Fibroblast of lung (primary cell): ENCODE data around the gene ZCCHC7. TPM values are rescaled to one million over a fixed set of nuclear protein-coding genes. Genes with fewer than 3 reads are reported as not detected.

Source experiments
- DNase-seq, 2 donors: peaks; one replicate each; pipeline versions ENCODE4 v3.0.0 to v3.0.0-alpha.2; 2010; ENCODE audit warnings: low read depth in 2 of 2
- H2AFZ ChIP-seq: 2 replicates; pipeline ENCODE4 v1.5.1; 2012; ENCODE audit warnings: low read length, control low read depth, inconsistent platforms
- H3K27ac ChIP-seq: 2 replicates; pipeline ENCODE4 v1.5.1; 2011; ENCODE audit warnings: low read length, control low read depth; ENCODE audit not compliant: insufficient read depth
- H3K27me3 ChIP-seq: 2 replicates; pipeline ENCODE4 v1.5.1; 2011; ENCODE audit warnings: mild to moderate bottlenecking, low read length; ENCODE audit not compliant: control insufficient read depth, insufficient read depth
- H3K36me3 ChIP-seq: 2 replicates; pipeline ENCODE4 v1.5.1; 2011; ENCODE audit warnings: low read length; ENCODE audit not compliant: control insufficient read depth, insufficient read depth
- H3K4me1 ChIP-seq: 2 replicates; pipeline ENCODE4 v1.5.1; 2011; ENCODE audit warnings: low read length; ENCODE audit not compliant: control insufficient read depth, insufficient read depth; ENCODE audit errors: extremely low read depth
- H3K4me2 ChIP-seq: 2 replicates; pipeline ENCODE4 v1.5.1; 2011; ENCODE audit warnings: low read length, control low read depth; ENCODE audit not compliant: insufficient read depth; ENCODE audit errors: extremely low read depth
- H3K4me3 ChIP-seq, 4 experiments: fragments of 200-600 bp in 1 of 4; sonication (generic) in 1 of 4; replicated peaks in 1 of 4; 2 replicates each; pipeline ENCODE4 v1.5.1; 2011 to 2016; ENCODE audit warnings: low read length in 4 of 4, low read depth in 3 of 4, mild to moderate bottlenecking in 3 of 4, control low read depth in 2 of 4, inconsistent platforms in 1 of 4, mixed read lengths in 1 of 4; ENCODE audit not compliant: insufficient read depth in 1 of 4; ENCODE audit errors: control extremely low read depth in 1 of 4
- H3K79me2 ChIP-seq: 2 replicates; pipeline ENCODE4 v1.5.1; 2012; ENCODE audit warnings: mild to moderate bottlenecking, low read length, inconsistent platforms; ENCODE audit not compliant: control insufficient read depth, insufficient read depth
- H3K9ac ChIP-seq: 2 replicates; pipeline ENCODE4 v1.5.1; 2011; ENCODE audit warnings: mild to moderate bottlenecking, low read length, control low read depth; ENCODE audit not compliant: insufficient read depth
- H3K9me3 ChIP-seq: 2 replicates; pipeline ENCODE4 v1.5.1; 2012; ENCODE audit warnings: low read depth, low read length; ENCODE audit not compliant: control insufficient read depth, insufficient read depth
- H4K20me1 ChIP-seq: 2 replicates; pipeline ENCODE4 v1.5.1; 2011; ENCODE audit warnings: low read length; ENCODE audit not compliant: control insufficient read depth, insufficient read depth; ENCODE audit errors: extremely low read depth
- EZH2 ChIP-seq: IDR thresholded peaks from 2 replicates; pipeline ENCODE4 v1.5.1; 2012; ENCODE audit warnings: low read length, control low read depth, mild to moderate bottlenecking; ENCODE audit errors: missing control alignments
- polyA plus RNA-seq, 2 donors: library from polyadenylated mRNA; depleted of rRNA in 1 of 2; stranded (reverse) in 1 of 2; unstranded in 1 of 2; fragments of >200 nt; gene quantifications; 2 replicates each; pipeline ENCODE4 v1.2.1, GENCODE V29; 2011 to 2012; ENCODE audit warnings: missing spikeins in 1 of 2
- total RNA-seq: library from RNA; depleted of rRNA; stranded (reverse); fragments of >200 nt; gene quantifications from 2 replicates; pipeline ENCODE4 v1.2.1, GENCODE V29; 2014
- TF ChIP-seq, protein P1 (sequence below), 2 donors: IDR thresholded peaks in 1 of 2; conservative IDR thresholded peaks in 1 of 2; 1 replicate in 1 of 2; 2 replicates in 1 of 2; pipeline ENCODE4 v1.5.1; 2011 to 2012; ENCODE audit warnings: low read length in 2 of 2, control low read depth in 1 of 2, inconsistent platforms in 1 of 2, low read depth in 1 of 2, mild to moderate bottlenecking in 1 of 2

ZCCHC7 gene
- total and polyA plus RNA-seq, 2 donors (not counting 1 experiment from before 2014, with no cell fraction given) = 15.0 to 23.8 TPM

DNA sequence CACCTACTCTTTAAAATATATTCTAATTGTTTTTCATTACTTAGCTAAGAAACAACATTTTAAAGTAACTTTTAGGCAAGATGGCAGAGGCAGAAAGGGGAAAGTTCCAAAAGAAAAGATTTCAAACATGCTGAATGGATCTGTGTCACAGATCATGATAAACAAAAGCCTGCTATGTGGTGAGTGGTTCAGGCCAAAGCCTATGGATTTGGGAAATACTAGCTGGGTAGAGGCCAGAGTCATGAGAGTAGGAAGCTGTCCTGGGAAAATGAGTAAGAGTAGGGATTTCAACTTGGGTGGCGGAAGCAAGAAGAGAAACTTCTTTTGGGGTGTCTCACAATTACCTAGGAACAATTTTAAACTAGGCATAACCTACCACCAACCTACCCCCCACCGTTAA is 233.4 kb downstream of the ZCCHC7 start:
- no peak for TF ChIP-seq EZH2
- TF ChIP-seq, protein P1, sequence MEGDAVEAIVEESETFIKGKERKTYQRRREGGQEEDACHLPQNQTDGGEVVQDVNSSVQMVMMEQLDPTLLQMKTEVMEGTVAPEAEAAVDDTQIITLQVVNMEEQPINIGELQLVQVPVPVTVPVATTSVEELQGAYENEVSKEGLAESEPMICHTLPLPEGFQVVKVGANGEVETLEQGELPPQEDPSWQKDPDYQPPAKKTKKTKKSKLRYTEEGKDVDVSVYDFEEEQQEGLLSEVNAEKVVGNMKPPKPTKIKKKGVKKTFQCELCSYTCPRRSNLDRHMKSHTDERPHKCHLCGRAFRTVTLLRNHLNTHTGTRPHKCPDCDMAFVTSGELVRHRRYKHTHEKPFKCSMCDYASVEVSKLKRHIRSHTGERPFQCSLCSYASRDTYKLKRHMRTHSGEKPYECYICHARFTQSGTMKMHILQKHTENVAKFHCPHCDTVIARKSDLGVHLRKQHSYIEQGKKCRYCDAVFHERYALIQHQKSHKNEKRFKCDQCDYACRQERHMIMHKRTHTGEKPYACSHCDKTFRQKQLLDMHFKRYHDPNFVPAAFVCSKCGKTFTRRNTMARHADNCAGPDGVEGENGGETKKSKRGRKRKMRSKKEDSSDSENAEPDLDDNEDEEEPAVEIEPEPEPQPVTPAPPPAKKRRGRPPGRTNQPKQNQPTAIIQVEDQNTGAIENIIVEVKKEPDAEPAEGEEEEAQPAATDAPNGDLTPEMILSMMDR (conservative IDR thresholded peaks at IDR 0.05 in 1 of 2, IDR thresholded peaks at IDR 0.05 in 1 of 2; ENCODE audit: low read depth in 1 of 2, low read length in 2 of 2) = no peak
- no peaks in the 10 kb centered on the region for H4K20me1 ChIP-seq
- no peaks in the 10 kb centered on the region for H3K4me1 ChIP-seq
- no peak overlapping the region for H3K9ac ChIP-seq
- H3K79me2 ChIP-seq = no peaks in the 10 kb centered on the region
- no peaks in the 10 kb centered on the region for H3K9me3 ChIP-seq
- H3K4me3 ChIP-seq = no peak overlapping the region
- no peak overlapping the region for H3K27ac ChIP-seq
- no peaks in the 10 kb centered on the region for H3K36me3 ChIP-seq
- H3K4me2 ChIP-seq = no peak overlapping the region
- H2AFZ ChIP-seq = no peak overlapping the region
- DNase-seq = peak in 1 of 2 donors; percentile 53
- H3K27me3 ChIP-seq = no peaks in the 10 kb centered on the region

DNA sequence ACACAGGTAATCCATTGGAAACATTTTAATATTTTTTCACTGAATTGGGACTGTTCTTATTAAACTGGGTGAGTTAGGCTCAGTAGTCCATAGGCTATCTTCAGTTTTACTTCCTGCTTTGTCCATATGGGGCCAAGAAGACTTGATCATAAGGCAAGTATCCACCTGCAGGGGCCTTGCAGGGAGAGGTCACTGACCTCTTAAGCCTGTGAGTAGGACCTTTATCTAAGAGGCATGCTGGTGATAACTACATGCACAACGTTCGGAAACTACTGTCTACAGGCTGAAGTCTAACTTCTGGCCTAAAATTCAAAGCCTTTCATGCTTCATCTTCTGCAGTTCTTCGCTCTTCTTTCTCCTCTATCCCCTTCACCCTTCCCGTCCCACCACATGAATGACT is 242.1 kb downstream of the ZCCHC7 start:
- H3K36me3 ChIP-seq = no peaks in the 10 kb centered on the region
- no peak overlapping the region for H2AFZ ChIP-seq
- TF ChIP-seq, protein P1 (conservative IDR thresholded peaks at IDR 0.05 in 1 of 2, IDR thresholded peaks at IDR 0.05 in 1 of 2; ENCODE audit: low read depth in 1 of 2, low read length in 2 of 2) = no peak
- no peak for TF ChIP-seq EZH2
- no peak overlapping the region for H3K27ac ChIP-seq
- H3K79me2 ChIP-seq = no peaks in the 10 kb centered on the region
- no peak overlapping the region for H3K4me2 ChIP-seq
- no peak for DNase-seq
- H3K4me3 ChIP-seq = no peak overlapping the region
- no peaks in the 10 kb centered on the region for H3K27me3 ChIP-seq
- H3K9me3 ChIP-seq = no peaks in the 10 kb centered on the region
- no peaks in the 10 kb centered on the region for H4K20me1 ChIP-seq
- no peak overlapping the region for H3K9ac ChIP-seq
- H3K4me1 ChIP-seq = no peaks in the 10 kb centered on the region

DNA sequence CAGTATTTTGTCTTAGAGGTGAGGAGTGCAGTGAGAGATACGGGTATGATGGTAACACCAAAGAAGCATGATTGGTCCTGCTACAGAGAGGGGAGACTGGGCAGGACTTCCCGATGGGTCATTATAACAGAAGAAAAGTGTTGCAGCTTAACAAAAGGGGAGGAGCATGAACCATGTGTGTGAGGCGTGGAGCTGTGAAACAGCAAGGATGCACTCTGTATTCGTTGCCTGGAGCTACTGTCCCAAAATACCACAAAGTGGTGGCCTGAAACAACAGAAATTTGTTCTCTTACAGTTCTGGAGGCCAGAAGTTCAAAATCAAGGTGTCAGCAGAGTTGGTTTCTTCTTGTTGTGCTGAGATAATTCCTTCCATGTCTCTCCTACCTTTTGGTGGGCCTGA is 242.8 kb downstream of the ZCCHC7 start:
- Histone ChIP-seq H3K9ac (no peak overlapping the region), H3K4me2 (no peak overlapping the region), H4K20me1 (no peaks in the 10 kb centered on the region), H3K27me3 (no peaks in the 10 kb centered on the region), H3K9me3 (no peaks in the 10 kb centered on the region), H3K27ac (no peak overlapping the region), H2AFZ (no peak overlapping the region), H3K79me2 (no peaks in the 10 kb centered on the region), H3K36me3 (no peaks in the 10 kb centered on the region), H3K4me1 (no peaks in the 10 kb centered on the region), H3K4me3 (no peak overlapping the region)
- no peak for DNase-seq
- no peak for TF ChIP-seq EZH2
- TF ChIP-seq, protein P1 (conservative IDR thresholded peaks at IDR 0.05 in 1 of 2, IDR thresholded peaks at IDR 0.05 in 1 of 2; ENCODE audit: low read depth in 1 of 2, low read length in 2 of 2) = no peak
